Liver (tissue), 9 donors: ENCODE measurements around the gene CYP3A4. TPM values are rescaled to one million over a fixed set of nuclear protein-coding genes. Genes with fewer than 3 reads are reported as not detected.
"Not testable (repeated sequence)": the region's sequence is repeated elsewhere in the genome, so short reads cannot be mapped to it uniquely, and the experiment has no call there.

Experiments
- DNase-seq: peaks from one replicate; pipeline ENCODE4 v3.0.0-alpha.2; 2017; ENCODE audit warnings: low spot score
- H3K27ac ChIP-seq, 2 donors: one replicate each; pipeline ENCODE4 v1.7.0; 2013; ENCODE audit warnings: inconsistent platforms in 2 of 2, low read length in 2 of 2, control low read depth in 1 of 2, low read depth in 1 of 2, mild to moderate bottlenecking in 1 of 2
- H3K27me3 ChIP-seq, 4 donors: one replicate each; pipeline versions ENCODE4 v1.6.1 to v1.7.0; 2013; ENCODE audit warnings: low read length in 3 of 4, inconsistent platforms in 1 of 4, mild to moderate bottlenecking in 1 of 4, moderate library complexity in 1 of 4; ENCODE audit not compliant: control insufficient read depth in 4 of 4, insufficient read depth in 4 of 4
- H3K36me3 ChIP-seq, 4 donors: one replicate each; pipeline versions ENCODE4 v1.6.1 to v1.7.0; 2013; ENCODE audit warnings: low read length in 3 of 4, mild to moderate bottlenecking in 3 of 4, low read depth in 1 of 4, moderate library complexity in 1 of 4; ENCODE audit not compliant: control insufficient read depth in 4 of 4, insufficient read depth in 3 of 4
- H3K4me1 ChIP-seq, 4 donors: one replicate each; pipeline versions ENCODE4 v1.6.1 to v1.7.0; 2013; ENCODE audit warnings: low read length in 3 of 4, mild to moderate bottlenecking in 3 of 4, moderate library complexity in 1 of 4; ENCODE audit not compliant: control insufficient read depth in 4 of 4, insufficient read depth in 4 of 4
- H3K4me3 ChIP-seq, 3 donors: one replicate each; pipeline versions ENCODE4 v1.6.1 to v1.7.0; 2013; ENCODE audit warnings: low read length in 3 of 3, control low read depth in 1 of 3, low read depth in 1 of 3, mild to moderate bottlenecking in 1 of 3
- H3K9ac ChIP-seq, 2 donors: one replicate each; pipeline ENCODE4 v1.7.0; 2013; ENCODE audit warnings: low read length in 2 of 2, mild to moderate bottlenecking in 2 of 2, moderate library complexity in 2 of 2, control low read depth in 1 of 2, low read depth in 1 of 2
- H3K9me3 ChIP-seq, 4 donors: one replicate each; pipeline versions ENCODE4 v1.6.1 to v1.7.0; 2013; ENCODE audit warnings: low read length in 3 of 4; ENCODE audit not compliant: control insufficient read depth in 4 of 4
- ATF3 ChIP-seq: IDR thresholded peaks from 2 replicates; pipeline ENCODE4 v1.6.1; 2016; ENCODE audit warnings: antibody characterized with exemption
- CTCF ChIP-seq: fragments of 150-350 bp; IDR thresholded peaks from 2 replicates; pipeline ENCODE4 v1.5.1; 2017; ENCODE audit warnings: improper control_type of control experiment, low read depth, low read length; ENCODE audit not compliant: missing input control
- EGR1 ChIP-seq, 2 donors: IDR thresholded peaks; 2 replicates each; pipeline ENCODE4 v1.6.1; 2016 to 2018; ENCODE audit warnings: antibody characterized with exemption in 2 of 2, low read depth in 2 of 2
- FOXA1 ChIP-seq: IDR thresholded peaks from 2 replicates; pipeline ENCODE4 v1.6.1; 2016; ENCODE audit warnings: antibody characterized with exemption
- FOXA2 ChIP-seq: IDR thresholded peaks from 2 replicates; pipeline ENCODE4 v1.6.1; 2016; ENCODE audit warnings: antibody characterized with exemption
- HNF4A ChIP-seq, 2 donors: conservative IDR thresholded peaks; 2 replicates each; pipeline ENCODE4 v1.6.1; 2016; ENCODE audit warnings: antibody characterized with exemption in 2 of 2, mild to moderate bottlenecking in 2 of 2
- HNF4G ChIP-seq: IDR thresholded peaks from 2 replicates; pipeline ENCODE4 v1.6.1; 2016; ENCODE audit warnings: antibody characterized with exemption
- JUND ChIP-seq, 2 donors: IDR thresholded peaks; 2 replicates each; pipeline ENCODE4 v1.6.1; 2016; ENCODE audit warnings: antibody characterized with exemption in 2 of 2
- MAX ChIP-seq: IDR thresholded peaks from 2 replicates; pipeline ENCODE4 v1.6.1; 2016; ENCODE audit warnings: antibody characterized with exemption
- NR2F2 ChIP-seq: IDR thresholded peaks from 2 replicates; pipeline ENCODE4 v1.6.1; 2016; ENCODE audit warnings: antibody characterized with exemption
- RAD21 ChIP-seq, 2 donors: IDR thresholded peaks; 2 replicates each; pipeline ENCODE4 v1.6.1; 2016; ENCODE audit warnings: antibody characterized with exemption in 2 of 2, mild to moderate bottlenecking in 2 of 2
- REST ChIP-seq: IDR thresholded peaks from 2 replicates; pipeline ENCODE4 v1.6.1; 2016; ENCODE audit warnings: antibody characterized with exemption, mild to moderate bottlenecking
- RXRA ChIP-seq, 2 donors: IDR thresholded peaks; 2 replicates each; pipeline ENCODE4 v1.6.1; 2017 to 2018; ENCODE audit warnings: antibody characterized with exemption in 2 of 2, mild to moderate bottlenecking in 1 of 2
- SP1 ChIP-seq: IDR thresholded peaks from 2 replicates; pipeline ENCODE4 v1.6.1; 2018; ENCODE audit warnings: antibody characterized with exemption, mild to moderate bottlenecking
- YY1 ChIP-seq: IDR thresholded peaks from 2 replicates; pipeline ENCODE4 v1.6.1; 2016; ENCODE audit warnings: antibody characterized with exemption, mild to moderate bottlenecking
- ZBTB33 ChIP-seq: IDR thresholded peaks from 2 replicates; pipeline ENCODE4 v1.6.1; 2016; ENCODE audit warnings: antibody characterized with exemption
- WGBS: extraction: QIAGEN DNeasy Blood & Tissue Kit; methylation state at CpG from one replicate; pipeline ENCODE4 v1.1.7; 2013; 5-methylcytosine and 5-hydroxymethylcytosine counted together
- polyA plus RNA-seq, 2 donors: library from polyadenylated mRNA; stranded (reverse) in 1 of 2; unstranded in 1 of 2; fragments of 200-250 nt in 1 of 2; fragments of >200 nt in 1 of 2; fragmentation: Nextera tagmentation in 1 of 2; extraction: Ambion mirVana in 1 of 2; gene quantifications; one replicate each; pipeline versions ENCODE4 v1.2.1 to v1.2.3, GENCODE V29; 2013 to 2015
- total RNA-seq, 2 donors: library from RNA; depleted of rRNA; stranded (reverse); fragments of >200 nt; gene quantifications; one replicate each; pipeline ENCODE4 v1.2.3, GENCODE V29; 2014
- donor health status: healthy.
- donor health status: healthy.
- donor health status: healthy.
- donor health status: healthy.
- donor health status: healthy.

CYP3A4 gene
- total and polyA plus RNA-seq, 4 donors = 0.51 to 1,082 (median 289) TPM

- no peaks in the 10 kb centered on the region for H3K27me3 ChIP-seq
- WGBS = 95% methylated on average over 2 of the region's 2 CpGs
- H3K4me3 ChIP-seq = no peak overlapping the region
- TF ChIP-seq ZBTB33 = no peak
- TF ChIP-seq JUND (IDR thresholded peaks at IDR 0.05) = no peak
- TF ChIP-seq EGR1 (IDR thresholded peaks at IDR 0.05; ENCODE audit: low read depth in 2 of 2) = no peak
- no peak for TF ChIP-seq RAD21 (IDR thresholded peaks at IDR 0.05)
- TF ChIP-seq HNF4G = no peak
- TF ChIP-seq FOXA1 = no peak
- no peak for TF ChIP-seq SP1
- TF ChIP-seq HNF4A (conservative IDR thresholded peaks at IDR 0.05) = no peak
- no peak for TF ChIP-seq NR2F2
- no peak for TF ChIP-seq ATF3
- no peak for TF ChIP-seq FOXA2
- no peak for TF ChIP-seq YY1
- no peak for DNase-seq
- H3K27ac ChIP-seq = no peak overlapping the region
- peaks cover 7 to 14% (median 9%) of the 10 kb centered on the region in 4 donors for H3K4me1 ChIP-seq
- no peak overlapping the region for H3K9ac ChIP-seq
- no peaks in the 10 kb centered on the region for H3K36me3 ChIP-seq
- no peaks in the 10 kb centered on the region for H3K9me3 ChIP-seq
Observed at GRCh38 chr7:99728615-99729014, 55.4 kb downstream of the CYP3A4 start.

GRCh38 chr7:99723201-99723600 is 60.8 kb downstream of the CYP3A4 start:
- H3K36me3 ChIP-seq, DNase-seq, H3K9me3 ChIP-seq, H3K27ac ChIP-seq, H3K9ac ChIP-seq, H3K27me3 ChIP-seq, H3K4me3 ChIP-seq: not testable (repeated sequence)
- H3K4me1 ChIP-seq = peaks cover 0 to 19% (median 11%) of the 10 kb centered on the region in 4 donors
- 84% methylated on average over 6 of the region's 6 CpGs for WGBS

GRCh38 chr7:99720800-99721595 is 63.0 kb downstream of the CYP3A4 start:
- peaks cover 0 to 8% (median 0%) of the 10 kb centered on the region in 4 donors for H3K36me3 ChIP-seq
- no peak overlapping the region for H3K4me3 ChIP-seq
- peaks cover 0 to 19% (median 11%) of the 10 kb centered on the region in 4 donors for H3K4me1 ChIP-seq
- WGBS = 57% methylated on average over 5 of the region's 5 CpGs
- H3K27ac ChIP-seq = peak overlapping the region; percentile 74 to 85
- no peaks in the 10 kb centered on the region for H3K27me3 ChIP-seq
- DNase-seq = no peak
- no peak overlapping the region for H3K9ac ChIP-seq
- no peaks in the 10 kb centered on the region for H3K9me3 ChIP-seq
- no peak for TF ChIP-seq MAX
- TF ChIP-seq ATF3 = peak; percentile 41
- peak; percentile 13 to 20 for TF ChIP-seq RXRA (IDR thresholded peaks at IDR 0.05)
- TF ChIP-seq EGR1 (IDR thresholded peaks at IDR 0.05; ENCODE audit: low read depth in 2 of 2) = no peak
- no peak for TF ChIP-seq ZBTB33
- peak in 1 of 2 donors; percentile 34 for TF ChIP-seq RAD21 (IDR thresholded peaks at IDR 0.05)
- TF ChIP-seq HNF4A (conservative IDR thresholded peaks at IDR 0.05) = peak; percentile 42 to 56
- TF ChIP-seq CTCF = no peak
- TF ChIP-seq HNF4G = no peak
- TF ChIP-seq REST = no peak
- TF ChIP-seq NR2F2 = no peak
- no peak for TF ChIP-seq FOXA1
- TF ChIP-seq JUND (IDR thresholded peaks at IDR 0.05) = no peak
